GM19438 (cell line): ENCODE results near the gene EPX.

Source experiments
- ATAC-seq: cut with Tn5 transposase; IDR thresholded peaks from one replicate; pipeline ENCODE4 v1.9.1; 2021; ENCODE audit warnings: low read depth; ENCODE audit not compliant: unreplicated experiment

The EPX gene

GRCh38 chr17:58184308-58184985, 8.1 kb upstream of the EPX start:
- ATAC-seq = no peak

GRCh38 chr17:58184986-58185761, 7.4 kb upstream of the EPX start:
- ATAC-seq = no peak

- ATAC-seq = no peak
These were observed 5.9 kb upstream of the EPX start for GRCh38 chr17:58186591-58186990.

GRCh38 chr17:58187063-58187462, 5.5 kb upstream of the EPX start:
- ATAC-seq = no peak

- no peak for ATAC-seq
These were observed 4.9 kb upstream of the EPX start for GRCh38 chr17:58187675-58188074.

GRCh38 chr17:58189436-58190146, 2.9 kb upstream of the EPX start:
- ATAC-seq = no peak

GRCh38 chr17:58191241-58191896, 1.2 kb upstream of the EPX start:
- no peak for ATAC-seq

GRCh38 chr17:58193641-58194255, 1.2 kb downstream of the EPX start:
- ATAC-seq = no peak

GRCh38 chr17:58195518-58196123, 3.1 kb downstream of the EPX start:
- no peak for ATAC-seq

- no peak for ATAC-seq
These were observed 4.1 kb downstream of the EPX start for GRCh38 chr17:58196610-58197009.

GRCh38 chr17:58200024-58200633, 7.6 kb downstream of the EPX start:
- ATAC-seq = no peak

GRCh38 chr17:58202859-58203258, 10.3 kb downstream of the EPX start:
- ATAC-seq = no peak

- ATAC-seq = no peak
These were observed 12.3 kb downstream of the EPX start for GRCh38 chr17:58204796-58205195.

- ATAC-seq = no peak
These were observed 13.4 kb downstream of the EPX start for GRCh38 chr17:58205936-58206335.

GRCh38 chr17:58207451-58207850, 14.9 kb downstream of the EPX start:
- no peak for ATAC-seq

- no peak for ATAC-seq
These were observed 15.8 kb downstream of the EPX start for GRCh38 chr17:58208344-58208743.

- no peak for ATAC-seq
These were observed 18.4 kb downstream of the EPX start for GRCh38 chr17:58210922-58211321.

- no peak for ATAC-seq
These were observed 23.2 kb downstream of the EPX start for GRCh38 chr17:58215685-58216084.

GRCh38 chr17:58217766-58218165, 25.2 kb downstream of the EPX start:
- ATAC-seq = no peak
